HG03175 (cell line): ENCODE data around the gene C19orf85.

Experiments used
- ATAC-seq: cut with Tn5 transposase; IDR thresholded peaks from one replicate; pipeline ENCODE4 v1.9.1; 2021; ENCODE audit warnings: mild to moderate bottlenecking, moderate library complexity; ENCODE audit not compliant: unreplicated experiment

C19orf85 gene

GRCh38 chr19:55478364-55478763, 13.8 kb upstream of the C19orf85 start:
- no peak for ATAC-seq

- ATAC-seq, result no peak
These were observed 13.4 kb upstream of the C19orf85 start for GRCh38 chr19:55477905-55478304.

DNA sequence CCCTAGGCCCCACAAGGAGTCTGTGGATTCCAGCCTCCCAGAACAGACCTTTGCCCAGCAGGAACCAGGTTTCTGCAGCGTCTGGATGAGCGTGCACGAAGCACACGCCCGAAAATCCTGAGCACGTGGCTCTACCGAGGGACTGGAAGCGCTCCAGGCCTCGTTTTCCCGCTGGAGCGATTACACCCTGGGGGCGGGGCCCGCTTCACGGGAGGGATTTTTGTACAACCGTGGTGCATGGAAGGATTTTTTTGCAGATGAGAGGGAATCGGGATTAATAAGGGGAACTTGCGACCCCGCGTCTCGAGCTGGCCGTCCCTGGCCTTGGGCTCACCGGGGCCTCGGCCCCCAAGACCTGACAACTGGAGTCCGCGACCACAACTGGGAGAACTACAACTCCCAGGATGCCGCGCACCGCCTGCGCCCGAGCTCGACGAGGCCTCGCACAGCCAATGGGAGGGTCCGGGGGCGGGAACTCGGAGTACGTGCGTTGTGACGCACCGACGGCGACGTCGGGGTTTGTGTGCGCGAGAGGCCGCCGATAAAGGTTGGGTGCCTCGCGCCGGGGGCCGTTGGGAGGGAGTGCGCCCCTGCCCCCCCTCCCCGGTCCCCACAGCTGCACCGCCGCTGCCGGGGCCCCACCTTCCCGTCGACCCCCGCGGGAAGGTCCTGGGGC, 11.7 kb upstream of the C19orf85 start, which contains the start of gene ZNF628:
ZNF628 (plus strand) TSS at position 518 of the 676 bp plus-strand sequence. CDS start 3,294 bp downstream, outside the sequence.
- ATAC-seq, result peak; percentile 94

- no peak for ATAC-seq
These were observed 10.0 kb upstream of the C19orf85 start for GRCh38 chr19:55474269-55475265.

- no peak for ATAC-seq
These were observed 8.9 kb upstream of the C19orf85 start for GRCh38 chr19:55473225-55474012.

- ATAC-seq, result no peak
These were observed 7.9 kb upstream of the C19orf85 start for GRCh38 chr19:55472463-55472862.

DNA sequence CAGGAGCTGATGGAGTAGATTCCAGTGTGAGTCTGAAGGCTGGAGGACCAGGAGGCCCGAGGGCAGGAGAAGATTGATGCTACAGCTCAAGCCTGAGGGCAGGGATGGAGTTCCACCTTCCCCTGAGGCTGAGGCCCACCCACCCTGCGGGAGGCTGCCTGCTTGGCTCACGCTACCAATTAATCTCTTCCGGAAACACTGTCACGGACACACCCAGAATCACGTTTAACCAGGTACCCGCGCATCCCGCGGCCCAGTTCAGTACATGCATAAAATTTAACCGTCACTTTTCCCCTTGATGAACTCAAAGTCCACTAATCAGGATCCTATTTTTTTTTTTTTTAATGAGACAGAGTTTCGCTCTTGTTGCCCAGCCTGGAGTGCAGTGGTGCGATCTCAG, 6.7 kb upstream of the C19orf85 start:
- no peak for ATAC-seq

DNA sequence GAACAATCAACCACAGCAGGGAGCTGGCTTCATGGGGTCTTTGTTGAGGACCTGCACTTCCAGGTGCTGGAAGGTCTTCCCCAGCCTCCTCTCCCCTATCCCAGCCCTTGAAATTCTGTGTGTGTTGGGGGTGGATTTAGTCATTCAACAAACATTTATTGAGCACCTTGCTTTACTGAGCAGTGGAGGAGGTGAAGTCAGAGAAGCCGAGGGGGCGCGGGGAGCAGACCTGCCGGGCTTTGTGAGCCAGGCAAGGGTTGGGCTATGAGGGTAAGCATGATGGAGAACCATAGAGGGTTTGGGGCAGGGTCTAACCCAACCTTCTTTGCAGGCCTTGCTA, 3.5 kb upstream of the C19orf85 start:
- ATAC-seq, result no peak

DNA sequence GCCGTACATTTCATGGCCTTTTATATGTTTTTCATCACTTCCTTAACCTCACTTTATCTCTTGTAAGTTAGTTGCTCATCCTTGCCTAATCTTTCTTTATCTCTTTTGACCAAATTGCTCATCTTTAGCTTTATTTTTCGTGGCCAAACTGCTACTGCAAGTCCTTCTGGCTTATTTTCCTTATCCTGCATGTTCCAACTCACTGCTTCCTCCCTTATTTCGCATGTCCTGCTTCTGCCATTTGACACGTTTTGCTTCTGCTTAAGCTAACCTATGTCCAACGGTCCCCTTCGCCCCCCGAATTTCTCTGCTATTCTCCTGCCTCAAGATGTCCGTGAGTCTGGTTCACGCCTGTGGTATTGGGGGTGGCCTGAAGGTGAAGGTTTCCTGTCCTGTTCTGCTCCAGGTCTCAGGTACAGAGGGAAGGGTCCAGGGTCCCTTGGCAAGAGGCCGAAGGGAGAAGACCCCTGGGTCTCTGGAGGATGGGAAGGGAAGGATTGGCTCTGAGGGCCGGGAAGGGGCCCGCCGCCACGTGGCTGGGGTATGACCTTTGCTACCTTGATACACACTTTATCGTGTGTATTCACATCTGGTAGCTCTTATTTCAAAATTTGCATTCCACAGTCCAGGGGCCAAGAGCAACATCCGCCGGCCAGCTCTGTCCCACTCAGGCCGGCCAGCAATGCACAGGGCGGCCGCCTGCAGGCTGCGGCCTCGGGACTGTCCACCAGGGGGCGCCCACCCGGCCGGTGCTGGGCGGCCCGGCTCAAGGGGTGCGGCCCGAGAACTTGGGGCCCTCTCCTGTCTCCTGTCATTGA, 2.9 kb upstream of the C19orf85 start:
- peak; percentile 64 for ATAC-seq

DNA sequence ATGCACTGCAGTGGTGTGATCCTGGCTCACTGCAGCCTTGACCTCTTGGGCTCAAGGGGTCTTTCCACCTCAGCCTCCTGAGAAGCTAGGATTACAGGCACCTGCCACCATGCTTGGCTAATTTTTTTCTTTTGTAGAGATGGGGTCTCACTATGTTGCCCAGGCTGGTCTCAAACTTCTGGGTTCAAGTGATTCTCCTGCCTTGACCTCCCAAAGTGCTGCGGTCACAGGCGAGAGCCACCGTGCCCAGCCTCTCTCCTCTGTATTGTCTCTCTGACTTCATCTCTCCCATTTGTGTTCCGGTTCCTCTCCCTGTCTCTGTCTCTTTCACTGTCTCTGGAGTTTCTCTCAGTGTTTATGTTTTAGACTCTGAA, 1.7 kb upstream of the C19orf85 start:
- no peak for ATAC-seq

DNA sequence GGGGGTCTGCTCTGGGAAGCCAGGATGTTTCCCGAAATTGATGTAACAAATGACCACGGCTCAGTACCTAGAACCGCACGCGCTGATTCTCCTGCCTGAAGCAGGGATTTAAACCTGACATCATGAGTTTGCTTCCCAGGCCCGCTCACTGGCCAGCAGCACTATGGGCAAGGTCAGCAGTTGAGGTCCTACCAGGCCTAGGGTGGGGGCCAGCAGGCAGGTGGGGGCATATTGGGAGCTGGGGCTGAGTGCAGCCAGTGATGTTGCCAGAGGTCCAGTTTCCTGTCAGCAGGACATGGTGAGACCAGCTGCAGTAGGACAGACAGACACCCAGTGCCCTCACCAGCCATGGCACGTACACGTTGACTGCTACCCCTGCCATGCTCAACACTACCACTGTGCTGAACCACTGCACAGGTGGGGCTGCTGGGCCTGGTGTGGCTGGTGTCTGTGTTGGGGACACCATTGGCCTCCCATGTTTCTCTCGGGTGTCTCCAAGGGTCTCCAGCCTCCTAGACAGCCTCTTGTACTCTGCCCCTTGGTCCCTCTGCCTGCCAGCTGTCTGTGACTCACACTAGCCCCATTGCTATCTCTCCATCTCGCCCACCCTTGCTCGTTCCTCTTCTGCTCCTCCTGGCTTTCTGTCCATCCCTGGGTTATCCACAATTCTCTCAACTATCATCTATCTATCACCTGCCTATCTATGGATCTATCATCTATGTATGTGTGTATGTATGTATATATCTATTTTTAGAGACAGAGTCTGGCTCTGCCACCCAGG, 1.1 kb upstream of the C19orf85 start:
- no peak for ATAC-seq

DNA sequence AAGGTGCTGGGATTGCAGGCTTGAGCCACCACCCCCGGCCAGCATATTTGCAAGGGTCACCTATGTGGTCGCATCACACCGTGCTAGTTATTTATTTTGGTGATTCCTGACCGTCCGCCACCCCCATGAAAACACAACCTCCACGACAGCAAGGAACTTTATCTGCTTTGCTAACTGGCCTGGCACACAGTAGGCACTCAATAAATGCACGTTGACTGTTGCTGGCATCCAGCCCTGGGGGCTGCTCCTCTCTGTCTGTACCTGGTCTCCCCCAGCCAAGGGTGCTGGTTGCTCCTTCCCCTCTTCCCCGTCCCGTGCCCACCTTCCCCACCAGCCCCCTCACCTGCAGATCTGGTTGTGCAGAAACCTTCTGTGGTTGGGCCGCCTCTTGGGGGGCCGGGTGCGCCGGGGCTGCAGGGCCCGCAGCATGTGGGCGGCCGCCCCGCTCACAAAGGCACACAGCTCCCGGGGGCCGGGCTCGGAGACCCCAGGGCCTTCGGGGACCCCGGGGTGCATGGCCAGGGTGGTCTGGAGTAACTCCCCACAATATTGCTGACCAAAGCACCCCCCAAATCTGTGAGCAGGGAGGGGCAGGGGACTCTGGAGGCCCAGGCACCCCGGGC, 401 bp downstream of the C19orf85 start:
- ATAC-seq, result no peak

DNA sequence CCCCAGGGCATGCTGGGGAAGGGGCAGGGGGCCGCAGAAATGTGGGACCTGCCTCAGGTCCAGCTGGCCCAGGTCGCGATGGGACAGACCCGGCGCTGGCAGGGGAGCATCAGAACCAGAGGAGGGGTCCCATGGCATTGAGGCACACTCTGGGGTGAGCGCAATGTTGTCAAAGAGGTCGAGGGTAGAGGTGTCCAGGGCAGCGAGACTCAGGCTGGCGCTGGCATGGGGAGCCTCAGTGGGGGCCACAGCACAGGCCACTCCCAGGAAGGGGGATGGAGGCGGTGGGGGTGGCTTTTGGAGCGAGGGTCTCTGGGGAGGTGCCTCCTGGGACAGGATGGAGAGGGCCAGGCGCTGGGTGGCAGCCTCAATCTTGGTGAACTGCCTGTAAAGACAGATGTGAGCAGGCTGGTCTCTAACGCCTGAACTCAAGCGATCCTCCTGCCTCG, 944 bp downstream of the C19orf85 start:
- ATAC-seq, result no peak

GRCh38 chr19:55462722-55463121, 1.8 kb downstream of the C19orf85 start:
- ATAC-seq, result no peak

GRCh38 chr19:55461974-55462626, 2.5 kb downstream of the C19orf85 start:
- no peak for ATAC-seq

- ATAC-seq, result peak; percentile 96
These were observed 3.1 kb downstream of the C19orf85 start, which contains the start of gene ISOC2 for GRCh38 chr19:55461259-55461973. ISOC2 (minus strand) TSS chr19:55461642; CDS start chr19:55456486, 5,156 bp downstream.

DNA sequence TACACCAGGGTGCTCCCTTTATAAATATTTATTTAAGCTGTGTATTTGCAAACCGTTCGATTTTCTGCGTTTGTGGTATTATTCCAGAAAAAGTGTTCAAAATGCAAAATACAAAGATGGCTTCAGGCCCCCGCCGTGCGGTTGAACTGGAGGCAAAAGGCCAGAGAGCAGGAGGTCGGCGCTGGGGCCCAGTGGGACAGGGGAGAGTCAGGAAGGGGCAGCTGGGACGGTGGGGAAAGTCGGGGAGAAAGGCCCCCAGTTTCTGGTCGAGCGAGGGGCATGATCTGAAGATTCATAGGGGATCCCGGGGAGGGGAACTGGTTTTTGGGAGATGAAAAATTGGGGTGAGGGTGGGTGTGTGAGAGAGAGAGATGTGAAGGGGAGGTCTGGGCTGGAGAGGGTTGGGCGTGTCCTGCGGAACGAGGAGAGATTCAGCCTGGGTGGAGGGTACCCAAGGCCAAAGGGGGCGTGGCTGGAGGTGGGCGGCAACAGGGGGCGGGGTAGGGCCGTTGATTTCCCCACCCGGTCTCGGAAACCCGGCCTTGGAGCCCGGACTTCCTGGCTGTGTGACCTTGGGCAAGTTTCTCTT, 3.8 kb downstream of the C19orf85 start:
- ATAC-seq, result no peak
